Uterus (tissue), 4 donors: ENCODE data around the gene HSD3B2. TPM values are rescaled to one million over a fixed set of nuclear protein-coding genes. Genes with fewer than 3 reads are reported as not detected.

Experiments
- DNase-seq, 2 donors: peaks; one replicate each; pipeline ENCODE4 v3.0.0-alpha.2; 2019 to 2020
- H3K27ac ChIP-seq, 2 donors: fragments of 200-600 bp; sonication (generic); 1 replicate in 1 of 2; 2 replicates in 1 of 2; pipeline ENCODE4 v1.5.1; 2016 to 2018
- H3K27me3 ChIP-seq, 2 donors: fragments of 200-600 bp; sonication (generic); one replicate each; pipeline ENCODE4 v1.5.1; 2018 to 2019; ENCODE audit warnings: control low read depth in 1 of 2
- H3K36me3 ChIP-seq, 2 donors: fragments of 200-600 bp; sonication (generic); one replicate each; pipeline ENCODE4 v1.5.1; 2019; ENCODE audit warnings: control low read depth in 1 of 2
- H3K4me1 ChIP-seq, 2 donors: fragments of 200-600 bp; sonication (generic); one replicate each; pipeline ENCODE4 v1.5.1; 2018 to 2019; ENCODE audit warnings: control low read depth in 1 of 2
- H3K4me3 ChIP-seq, 2 donors: fragments of 200-600 bp; sonication (generic); 1 replicate in 1 of 2; 2 replicates in 1 of 2; pipeline ENCODE4 v1.5.1; 2018 to 2019; ENCODE audit warnings: mild to moderate bottlenecking in 1 of 2
- H3K9me3 ChIP-seq, 2 donors: fragments of 200-600 bp; sonication (generic); one replicate each; pipeline ENCODE4 v1.5.1; 2019; ENCODE audit warnings: control low read depth in 1 of 2
- POLR2A ChIP-seq, 2 donors: fragments of 450-650 bp; IDR thresholded peaks; one replicate each; pipeline ENCODE4 v1.6.1; 2016; ENCODE audit warnings: antibody characterized with exemption in 2 of 2, mild to moderate bottlenecking in 1 of 2, moderate library complexity in 1 of 2
- intact Hi-C: fragments of 100-400 bp; cut with DNase I; formaldehyde crosslinking; loops from one replicate; pipeline ENCODE4 v1.15.1; 2023; ENCODE audit warnings: low total_unique reads
- total RNA-seq, 4 donors: library from RNA; depleted of rRNA in 3 of 4; stranded (reverse); fragments of >200 nt in 3 of 4; gene quantifications; one replicate each; pipeline versions ENCODE4 v1.1.0 to v1.2.4, GENCODE V29; 2014 to 2023
- TF ChIP-seq, protein P1 (sequence below), 4 experiments: fragments of 200-600 bp in 2 of 4; fragments of 450-650 bp in 2 of 4; sonication (generic) in 2 of 4; IDR thresholded peaks; one replicate each; pipeline ENCODE4 v1.5.1; 2016 to 2019; ENCODE audit warnings: antibody characterized with exemption in 4 of 4, mild to moderate bottlenecking in 2 of 4, moderate library complexity in 1 of 4
- donor health status: DM: yes; HTN: yes; CAD: no.

Gene HSD3B2
- total RNA-seq, 4 donors from 2014 or later: 0.49 TPM; not detected in 3

DNA sequence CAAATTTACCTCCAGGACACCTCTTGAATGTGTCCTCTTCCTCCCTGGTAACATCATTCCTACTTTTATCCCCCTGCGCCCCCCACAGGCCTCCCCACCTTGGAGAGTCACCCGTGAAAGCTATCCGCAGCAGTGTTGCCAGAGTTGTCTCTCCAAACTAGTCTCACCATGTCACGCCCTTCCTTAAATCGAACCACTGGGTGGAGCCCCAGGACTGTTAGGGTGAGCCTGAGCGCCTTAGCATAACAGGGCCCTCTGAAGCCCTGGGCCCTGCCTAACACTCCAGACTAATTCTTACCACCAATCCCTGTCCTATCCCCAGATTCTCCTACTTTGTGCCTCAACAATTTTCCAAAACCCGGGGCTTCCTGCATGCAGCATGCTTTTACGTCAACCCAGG lies 35.0 kb downstream of the HSD3B2 start:
- intact Hi-C loops: no loop called here
- TF ChIP-seq, protein P1, sequence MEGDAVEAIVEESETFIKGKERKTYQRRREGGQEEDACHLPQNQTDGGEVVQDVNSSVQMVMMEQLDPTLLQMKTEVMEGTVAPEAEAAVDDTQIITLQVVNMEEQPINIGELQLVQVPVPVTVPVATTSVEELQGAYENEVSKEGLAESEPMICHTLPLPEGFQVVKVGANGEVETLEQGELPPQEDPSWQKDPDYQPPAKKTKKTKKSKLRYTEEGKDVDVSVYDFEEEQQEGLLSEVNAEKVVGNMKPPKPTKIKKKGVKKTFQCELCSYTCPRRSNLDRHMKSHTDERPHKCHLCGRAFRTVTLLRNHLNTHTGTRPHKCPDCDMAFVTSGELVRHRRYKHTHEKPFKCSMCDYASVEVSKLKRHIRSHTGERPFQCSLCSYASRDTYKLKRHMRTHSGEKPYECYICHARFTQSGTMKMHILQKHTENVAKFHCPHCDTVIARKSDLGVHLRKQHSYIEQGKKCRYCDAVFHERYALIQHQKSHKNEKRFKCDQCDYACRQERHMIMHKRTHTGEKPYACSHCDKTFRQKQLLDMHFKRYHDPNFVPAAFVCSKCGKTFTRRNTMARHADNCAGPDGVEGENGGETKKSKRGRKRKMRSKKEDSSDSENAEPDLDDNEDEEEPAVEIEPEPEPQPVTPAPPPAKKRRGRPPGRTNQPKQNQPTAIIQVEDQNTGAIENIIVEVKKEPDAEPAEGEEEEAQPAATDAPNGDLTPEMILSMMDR (IDR thresholded peaks at IDR 0.05): no peak
- TF ChIP-seq POLR2A (IDR thresholded peaks at IDR 0.05): no peak

DNA sequence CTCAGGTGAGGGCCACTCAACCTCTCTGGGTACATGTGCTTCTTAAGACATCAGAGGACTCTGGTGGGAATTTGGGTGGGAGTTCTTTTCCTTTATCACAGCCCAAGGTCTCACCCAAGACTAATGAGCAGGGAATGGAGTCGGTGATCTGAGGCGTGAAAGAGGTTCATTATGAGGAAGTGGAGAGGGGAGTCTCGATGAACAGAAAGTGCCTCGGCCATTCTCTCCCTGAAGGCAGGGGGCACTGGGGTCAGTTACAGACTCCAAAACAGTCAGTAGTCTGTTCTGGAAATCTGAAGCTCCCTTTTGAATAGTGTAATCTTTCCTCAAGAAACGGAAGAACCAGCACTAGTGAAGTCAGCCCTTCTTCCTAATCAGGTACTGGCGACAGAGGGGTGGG lies 36.2 kb downstream of the HSD3B2 start:
- no peak overlapping the region for H3K27ac ChIP-seq
- TF ChIP-seq POLR2A (IDR thresholded peaks at IDR 0.05): no peak
- TF ChIP-seq, protein P1 (IDR thresholded peaks at IDR 0.05): no peak
- DNase-seq: no peak

More for the DNA sequence above, 35.0 kb downstream of the HSD3B2 start:
- Histone ChIP-seq H3K36me3 (no peaks in the 10 kb centered on the region), H3K27ac (no peak overlapping the region), H3K9me3 (no peaks in the 10 kb centered on the region), H3K4me1 (no peaks in the 10 kb centered on the region), H3K27me3 (no peaks in the 10 kb centered on the region), H3K4me3 (no peak overlapping the region)
- DNase-seq: no peak

DNA sequence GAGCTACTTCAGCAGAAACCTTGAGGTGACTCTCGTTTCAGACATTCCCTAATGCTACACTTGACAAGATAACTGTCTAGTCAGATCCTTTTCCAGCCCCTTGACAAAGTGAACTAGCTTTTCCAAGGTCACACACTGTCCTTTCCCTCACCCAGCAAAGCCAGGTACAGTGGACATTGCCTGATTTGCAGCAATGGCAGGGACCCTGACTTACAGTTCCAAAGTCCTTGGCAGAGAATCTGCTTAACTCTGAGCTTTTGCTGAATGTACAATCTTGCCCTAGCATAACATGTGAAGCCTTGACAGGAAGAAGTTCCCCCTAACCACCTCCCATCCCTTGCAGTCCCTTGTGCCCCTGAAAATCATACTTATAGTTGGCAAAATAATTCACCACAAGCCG lies 37.1 kb downstream of the HSD3B2 start:
- intact Hi-C loops: no loop called here
- Histone ChIP-seq H3K4me3 (no peak overlapping the region), H3K4me1 (no peaks in the 10 kb centered on the region), H3K27me3 (no peaks in the 10 kb centered on the region), H3K36me3 (no peaks in the 10 kb centered on the region), H3K27ac (no peak overlapping the region), H3K9me3 (no peaks in the 10 kb centered on the region)
- no peak for DNase-seq
- TF ChIP-seq, protein P1 (IDR thresholded peaks at IDR 0.05): no peak
- TF ChIP-seq POLR2A (IDR thresholded peaks at IDR 0.05): no peak

More for the DNA sequence above, 36.2 kb downstream of the HSD3B2 start:
- Histone ChIP-seq H3K9me3 (no peaks in the 10 kb centered on the region), H3K4me3 (no peak overlapping the region), H3K36me3 (no peaks in the 10 kb centered on the region), H3K4me1 (no peaks in the 10 kb centered on the region), H3K27me3 (no peaks in the 10 kb centered on the region)
- intact Hi-C loops: no loop called here

DNA sequence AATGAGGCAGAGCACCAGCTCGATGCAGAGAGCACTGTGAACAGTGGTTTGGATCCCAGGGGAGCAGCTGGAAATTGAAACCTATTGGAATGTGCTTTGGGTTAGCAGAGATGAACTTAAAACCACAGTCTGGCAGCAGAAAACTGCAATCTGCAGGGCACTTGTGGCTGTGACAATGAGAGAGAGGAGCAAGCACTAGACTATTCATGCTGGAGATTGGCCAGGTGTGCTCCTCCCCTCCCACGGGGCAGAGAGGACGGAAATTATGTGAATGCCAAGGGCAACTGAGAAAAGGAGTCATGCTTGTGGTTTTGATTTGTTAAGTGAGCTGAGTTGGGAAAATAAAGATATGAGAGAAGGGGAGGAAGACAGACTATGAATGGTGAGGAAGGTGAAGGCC lies 38.1 kb downstream of the HSD3B2 start:
- no peaks in the 10 kb centered on the region for H3K27me3 ChIP-seq
- H3K36me3 ChIP-seq: no peaks in the 10 kb centered on the region
- no peaks in the 10 kb centered on the region for H3K4me1 ChIP-seq
- intact Hi-C loops: no loop called here
- TF ChIP-seq, protein P1 (IDR thresholded peaks at IDR 0.05): no peak
- TF ChIP-seq POLR2A (IDR thresholded peaks at IDR 0.05): no peak
- H3K27ac ChIP-seq: no peak overlapping the region
- DNase-seq: no peak
- H3K9me3 ChIP-seq: no peaks in the 10 kb centered on the region
- no peak overlapping the region for H3K4me3 ChIP-seq

DNA sequence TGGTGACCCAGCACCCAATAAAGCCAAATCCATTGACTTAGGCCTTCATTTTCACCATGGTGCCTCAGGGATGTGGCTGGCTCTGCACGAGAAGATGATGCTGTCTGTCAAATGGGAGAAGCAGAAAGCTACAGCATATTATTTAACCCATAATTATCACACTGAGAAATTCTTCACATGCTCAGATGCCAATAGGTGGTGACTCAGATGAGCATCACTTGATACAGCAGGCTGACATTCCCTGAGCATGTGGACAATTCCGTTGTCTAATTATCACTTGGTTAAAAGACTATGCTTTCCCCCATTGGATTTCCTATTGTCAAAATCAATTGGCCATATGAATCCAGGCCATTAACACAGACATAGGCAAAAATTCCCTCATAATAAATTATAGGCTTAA lies 48.0 kb downstream of the HSD3B2 start:
- Histone ChIP-seq H3K27me3 (no peaks in the 10 kb centered on the region), H3K4me1 (no peaks in the 10 kb centered on the region), H3K4me3 (no peak overlapping the region), H3K9me3 (no peaks in the 10 kb centered on the region), H3K36me3 (no peaks in the 10 kb centered on the region), H3K27ac (no peak overlapping the region)
- no peak for DNase-seq
- intact Hi-C loops: no loop called here
- TF ChIP-seq POLR2A (IDR thresholded peaks at IDR 0.05): no peak
- TF ChIP-seq, protein P1 (IDR thresholded peaks at IDR 0.05): no peak
